CD4-positive, alpha-beta memory T cell (primary cell): ENCODE data around the gene ASPRV1. TPM values are rescaled to one million over a fixed set of nuclear protein-coding genes. Genes with fewer than 3 reads are reported as not detected.
"Not testable (repeated sequence)": the region's sequence is repeated elsewhere in the genome, so short reads cannot be mapped to it uniquely, and the experiment has no call there.

ENCODE experiments used
- CTCF ChIA-PET: fragments of 350-600 bp; sonication (Branson Sonifier 250); formaldehyde crosslinking; loops from one replicate; lab custom pipeline; 2021; ENCODE audit warnings: inconsistent platforms; ENCODE audit not compliant: partially characterized antibody; lab: Charles Lee
- POLR2A ChIA-PET: fragments of 350-600 bp; sonication (Branson Sonifier 250); formaldehyde crosslinking; loops from one replicate; lab custom pipeline; 2021; ENCODE audit not compliant: partially characterized antibody; lab: Charles Lee
- DNase-seq, 5 donors: peaks; one replicate each; pipeline versions ENCODE4 v3.0.0 to v3.0.0-alpha.2; 2020 to 2022; ENCODE audit warnings: mixed read lengths in 1 of 5
- H3K27ac ChIP-seq: one replicate; pipeline ENCODE4 v1.7.0; 2013; ENCODE audit warnings: low read depth, low read length
- H3K27me3 ChIP-seq: 2 replicates; pipeline ENCODE4 v1.7.0; 2013; ENCODE audit warnings: mild to moderate bottlenecking, low read length, moderate library complexity; ENCODE audit not compliant: insufficient read depth
- H3K36me3 ChIP-seq: 2 replicates; pipeline ENCODE4 v1.7.0; 2013; ENCODE audit warnings: mild to moderate bottlenecking, low read length, moderate library complexity; ENCODE audit not compliant: insufficient read depth
- H3K4me1 ChIP-seq: 2 replicates; pipeline ENCODE4 v1.7.0; 2013; ENCODE audit warnings: mild to moderate bottlenecking, low read length, moderate library complexity; ENCODE audit not compliant: insufficient read depth
- H3K4me3 ChIP-seq, 2 donors: one replicate each; pipeline ENCODE4 v1.7.0; 2013; ENCODE audit warnings: low read length in 2 of 2, mild to moderate bottlenecking in 1 of 2
- H3K9me3 ChIP-seq, 2 donors: one replicate each; pipeline ENCODE4 v1.7.0; 2013; ENCODE audit warnings: low read length in 2 of 2, control low read depth in 1 of 2; ENCODE audit not compliant: control insufficient read depth in 1 of 2
- H3K27ac Mint-ChIP-seq, 7 donors: one replicate each; pipeline ENCODE4 v1.8.0; 2020 to 2021; ENCODE audit warnings: mixed read lengths in 7 of 7, mild to moderate bottlenecking in 6 of 7, inconsistent platforms in 3 of 7, moderate library complexity in 3 of 7
- H3K27me3 Mint-ChIP-seq, 2 donors: one replicate each; pipeline ENCODE4 v1.8.0; 2020 to 2021; ENCODE audit warnings: mixed read lengths in 2 of 2
- H3K36me3 Mint-ChIP-seq, 2 donors: one replicate each; pipeline ENCODE4 v1.8.0; 2020 to 2021; ENCODE audit warnings: mixed read lengths in 2 of 2, inconsistent platforms in 1 of 2, mild to moderate bottlenecking in 1 of 2
- H3K4me1 Mint-ChIP-seq, 4 donors: one replicate each; pipeline ENCODE4 v1.8.0; 2020 to 2021; ENCODE audit warnings: mixed read lengths in 4 of 4, mild to moderate bottlenecking in 1 of 4
- H3K4me3 Mint-ChIP-seq, 8 donors: one replicate each; pipeline ENCODE4 v1.8.0; 2020 to 2021; ENCODE audit warnings: mixed read lengths in 8 of 8, mild to moderate bottlenecking in 7 of 8, moderate library complexity in 6 of 8, inconsistent platforms in 3 of 8
- H3K9me3 Mint-ChIP-seq, 8 donors: one replicate each; pipeline ENCODE4 v1.8.0; 2020 to 2021; ENCODE audit warnings: mixed read lengths in 8 of 8, mild to moderate bottlenecking in 5 of 8, inconsistent platforms in 3 of 8, moderate library complexity in 1 of 8
- intact Hi-C: fragments of 100-400 bp; cut with micrococcal nuclease; formaldehyde crosslinking; loops from one replicate; pipeline ENCODE4 v1.15.1; 2023
- polyA plus RNA-seq, 2 donors: library from polyadenylated mRNA; unstranded; fragments of 300-500 nt; fragmentation: Illumina TruSeq; gene quantifications; one replicate each; pipeline ENCODE4 v1.2.3, GENCODE V29; 2021
- total RNA-seq, 2 experiments: library from RNA; stranded (reverse); gene quantifications; one replicate each; pipeline ENCODE4 v1.2.3, GENCODE V29; 2021

ASPRV1 gene
- total and polyA plus RNA-seq, 4 experiments from 2014 or later, result 1.1 to 2.3 (median 1.6) TPM

GRCh38 chr2:69952336-69953115, 8.9 kb downstream of the ASPRV1 start:
- no peaks in the 10 kb centered on the region for H3K27me3 ChIP-seq
- CTCF ChIA-PET, result interaction anchor here (0.9 to 1.3 kb wide), 2 partner anchors 20 to 117 kb away, joined by 3 read pairs; no protein-coding TSS in a partner anchor
- H3K27ac ChIP-seq, result no peak overlapping the region
- DNase-seq, result no peak
- peaks cover 3% of the 10 kb centered on the region for H3K4me1 ChIP-seq
- Mint-ChIP-seq H3K4me3 (peak overlapping the region in 1 of 8 donors; percentile 47), H3K4me1 (peaks cover 2 to 6% (median 2%) of the 10 kb centered on the region in 4 donors), H3K27me3 (peaks cover 1 to 2% of the 10 kb centered on the region in 2 donors), H3K27ac (peak overlapping the region in 3 of 7 donors; percentile 3 to 65 (median 50)), H3K36me3 (no peaks in the 10 kb centered on the region), H3K9me3 (no peaks in the 10 kb centered on the region)
- POLR2A ChIA-PET, result no interaction called here
- H3K36me3 ChIP-seq, result no peaks in the 10 kb centered on the region
- H3K4me3 ChIP-seq, result no peak overlapping the region
- no peaks in the 10 kb centered on the region for H3K9me3 ChIP-seq
- intact Hi-C loops, result no loop called here

GRCh38 chr2:69950671-69951070, 10.8 kb downstream of the ASPRV1 start:
- H3K27ac Mint-ChIP-seq, H3K36me3 ChIP-seq, H3K27me3 ChIP-seq, H3K27ac ChIP-seq, H3K36me3 Mint-ChIP-seq, H3K27me3 Mint-ChIP-seq, H3K9me3 ChIP-seq, POLR2A ChIA-PET, DNase-seq, H3K9me3 Mint-ChIP-seq, H3K4me3 Mint-ChIP-seq, CTCF ChIA-PET, H3K4me3 ChIP-seq, intact Hi-C loops: not testable (repeated sequence)
- peaks cover 22% of the 10 kb centered on the region for H3K4me1 ChIP-seq
- H3K4me1 Mint-ChIP-seq, result peaks cover 17 to 25% (median 21%) of the 10 kb centered on the region in 4 donors

GRCh38 chr2:69950241-69950640, 11.2 kb downstream of the ASPRV1 start:
- Mint-ChIP-seq H3K27me3 (peaks cover 0 to 2% of the 10 kb centered on the region in 2 donors), H3K4me3 (no peak overlapping the region), H3K9me3 (no peaks in the 10 kb centered on the region), H3K27ac (no peak overlapping the region), H3K36me3 (no peaks in the 10 kb centered on the region), H3K4me1 (peaks cover 20 to 29% (median 25%) of the 10 kb centered on the region in 4 donors)
- Histone ChIP-seq H3K4me3 (no peak overlapping the region), H3K4me1 (peaks cover 26% of the 10 kb centered on the region), H3K27me3 (no peaks in the 10 kb centered on the region), H3K9me3 (no peaks in the 10 kb centered on the region), H3K36me3 (no peaks in the 10 kb centered on the region), H3K27ac (no peak overlapping the region)
- intact Hi-C loops, result no loop called here
- no peak for DNase-seq
- ChIA-PET CTCF (no interaction called here), POLR2A (no interaction called here)

DNA sequence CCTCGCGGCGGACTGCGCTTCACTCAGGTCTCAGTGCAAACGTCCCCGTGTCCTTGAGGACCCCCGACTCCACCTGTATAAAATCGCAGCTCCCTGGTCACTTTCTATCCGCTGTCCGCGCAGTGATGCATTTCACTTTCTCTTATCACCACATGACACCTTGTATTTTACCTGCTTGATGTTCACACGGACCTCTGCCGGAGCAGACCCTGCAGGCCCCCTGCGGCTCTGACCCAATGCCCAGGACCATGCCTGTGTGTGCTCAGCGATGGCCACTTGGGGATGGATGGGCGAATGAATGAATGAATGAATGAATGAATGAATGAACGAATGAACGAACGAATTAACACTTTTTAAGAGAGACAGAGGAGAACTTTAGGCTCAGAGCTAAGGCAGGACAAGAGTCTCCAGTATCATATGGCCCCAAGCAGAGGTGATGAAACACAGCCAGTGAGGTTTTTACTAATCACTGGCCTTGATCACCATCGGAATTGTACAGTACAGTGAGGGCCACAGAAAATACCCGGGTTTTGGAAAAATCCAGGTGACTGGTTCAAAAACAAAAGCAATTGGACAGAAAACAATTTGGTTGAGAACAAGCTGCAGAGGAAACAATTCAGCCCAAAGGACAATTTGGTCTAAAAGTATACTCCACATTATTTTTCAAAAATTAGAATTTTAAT, 12.3 kb downstream of the ASPRV1 start:
- CTCF ChIA-PET, result no interaction called here
- H3K9me3 ChIP-seq, result no peaks in the 10 kb centered on the region
- peaks cover 26% of the 10 kb centered on the region for H3K4me1 ChIP-seq
- peak overlapping the region in 1 of 7 donors; percentile 10 for H3K27ac Mint-ChIP-seq
- H3K27me3 Mint-ChIP-seq, result peaks cover 0 to 2% of the 10 kb centered on the region in 2 donors
- intact Hi-C loops, result loop anchor here (10.0 kb wide), 1 partner anchor 196 kb away; no protein-coding TSS in a partner anchor
- H3K4me3 Mint-ChIP-seq, result no peak overlapping the region
- peaks cover 24 to 36% (median 31%) of the 10 kb centered on the region in 4 donors for H3K4me1 Mint-ChIP-seq
- no peak for DNase-seq
- H3K27ac ChIP-seq, result no peak overlapping the region
- no peaks in the 10 kb centered on the region for H3K36me3 ChIP-seq
- no peaks in the 10 kb centered on the region for H3K9me3 Mint-ChIP-seq
- no peak overlapping the region for H3K4me3 ChIP-seq
- H3K36me3 Mint-ChIP-seq, result no peaks in the 10 kb centered on the region
- POLR2A ChIA-PET, result interaction anchor here (1.5 kb wide), 1 partner anchor 35 kb away, joined by 4 read pairs; the partner anchor contains the start of gene MXD1
- no peaks in the 10 kb centered on the region for H3K27me3 ChIP-seq

- POLR2A ChIA-PET, result interaction anchor here (1.5 to 4.3 kb wide), 2 partner anchors 34 to 139 kb away, joined by 4 to 32 read pairs; partner anchors contain the start of genes MXD1 and PCBP1
- Histone ChIP-seq H3K9me3 (no peaks in the 10 kb centered on the region), H3K27me3 (no peaks in the 10 kb centered on the region), H3K4me1 (peaks cover 26% of the 10 kb centered on the region), H3K36me3 (no peaks in the 10 kb centered on the region), H3K4me3 (no peak overlapping the region), H3K27ac (no peak overlapping the region)
- no peak for DNase-seq
- Mint-ChIP-seq H3K36me3 (peaks cover under 1 to 2% of the 10 kb centered on the region in 2 donors), H3K4me3 (no peak overlapping the region), H3K9me3 (no peaks in the 10 kb centered on the region), H3K4me1 (peaks cover 24 to 36% (median 31%) of the 10 kb centered on the region in 4 donors), H3K27me3 (peaks cover 0 to 2% of the 10 kb centered on the region in 2 donors), H3K27ac (peak overlapping the region in 3 of 7 donors; percentile 85 to 93 (median 88))
- intact Hi-C loops, result loop anchor here (10.0 kb wide), 1 partner anchor 197 kb away; no protein-coding TSS in a partner anchor
- CTCF ChIA-PET, result interaction anchor here (1.6 to 2.3 kb wide), 2 partner anchors 16 to 137 kb away, joined by 4 to 5 read pairs; no protein-coding TSS in a partner anchor
Measured at GRCh38 chr2:69948032-69948962, 13.1 kb downstream of the ASPRV1 start.

DNA sequence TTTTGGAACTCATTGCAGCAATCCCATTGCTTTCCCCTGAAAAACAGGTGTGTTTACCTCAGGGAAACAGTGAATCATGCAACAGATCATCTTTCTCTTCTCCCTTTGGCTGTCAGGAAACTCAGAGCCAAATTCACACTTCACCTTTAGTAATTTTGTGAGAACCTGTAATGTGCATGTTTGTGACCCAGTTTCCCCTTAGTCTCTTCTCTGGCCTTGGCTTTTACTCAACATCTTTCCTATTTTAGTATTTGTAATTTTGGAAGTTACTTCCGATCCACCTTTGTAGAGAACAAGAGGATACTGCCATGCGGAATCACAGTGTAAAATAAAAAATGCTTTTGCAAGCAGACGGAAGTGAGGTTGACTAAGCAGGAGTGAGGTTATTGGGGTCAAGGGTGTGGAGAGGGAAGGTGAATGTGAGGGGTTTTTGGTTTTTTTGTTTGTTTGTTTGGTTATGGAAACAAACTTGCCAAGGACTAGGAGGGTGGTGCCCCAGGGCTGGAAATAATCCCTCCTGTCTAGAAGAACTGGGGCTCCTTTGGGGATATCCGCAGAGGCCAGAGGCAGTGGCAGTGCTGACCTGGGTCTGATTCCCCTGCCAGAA, 14.0 kb downstream of the ASPRV1 start:
- no peaks in the 10 kb centered on the region for H3K36me3 ChIP-seq
- H3K9me3 ChIP-seq, result no peaks in the 10 kb centered on the region
- H3K4me1 Mint-ChIP-seq, result peaks cover 24 to 36% (median 31%) of the 10 kb centered on the region in 4 donors
- peak overlapping the region; percentile 39 for H3K27ac ChIP-seq
- peak in 1 of 5 donors; percentile 14 for DNase-seq
- peaks cover 0 to 2% of the 10 kb centered on the region in 2 donors for H3K27me3 Mint-ChIP-seq
- H3K9me3 Mint-ChIP-seq, result no peaks in the 10 kb centered on the region
- peaks cover 26% of the 10 kb centered on the region for H3K4me1 ChIP-seq
- peak overlapping the region in 6 of 7 donors; percentile 88 to 96 (median 92) for H3K27ac Mint-ChIP-seq
- ChIA-PET POLR2A (interaction anchor here (1.4 to 5.7 kb wide), 8 partner anchors 33 to 196 kb away, joined by 5 to 40 read pairs (median 12); partner anchors contain the start of genes MXD1 and PCBP1), CTCF (interaction anchor here (1.0 to 2.6 kb wide), 5 partner anchors 16 to 196 kb away, joined by 3 to 9 read pairs (median 5); no protein-coding TSS in a partner anchor)
- no peaks in the 10 kb centered on the region for H3K27me3 ChIP-seq
- H3K4me3 Mint-ChIP-seq, result no peak overlapping the region
- H3K4me3 ChIP-seq, result no peak overlapping the region
- intact Hi-C loops, result loop anchor here (10.0 kb wide), 1 partner anchor 197 kb away; no protein-coding TSS in a partner anchor
- H3K36me3 Mint-ChIP-seq, result peaks cover 5 to 6% of the 10 kb centered on the region in 2 donors
